Stimulated activated CD4-positive, alpha-beta T cell treated with anti-CD3 and anti-CD28 coated beads, Interleukin-2, amount 100 ng/mL, for 48 hours (primary cell): ENCODE measurements around the gene BCAR3.
"Not testable (repeated sequence)": the region's sequence is repeated elsewhere in the genome, so short reads cannot be mapped to it uniquely, and the experiment has no call there.

Experiments
- DNase-seq, 2 donors: peaks; one replicate each; pipeline ENCODE4 v3.0.0-alpha.2; 2020

The BCAR3 gene

GRCh38 chr1:93687542-93687941 lies 5.9 kb upstream of the BCAR3 start:
- DNase-seq, result no peak

GRCh38 chr1:93686504-93687250 lies 5.0 kb upstream of the BCAR3 start:
- DNase-seq, result no peak

- DNase-seq, result no peak
Observed at GRCh38 chr1:93685918-93686317, 4.3 kb upstream of the BCAR3 start.

- no peak for DNase-seq
Observed at GRCh38 chr1:93683234-93683633, 1.6 kb upstream of the BCAR3 start.

- no peak for DNase-seq
Observed at GRCh38 chr1:93681989-93682412, 364 bp upstream of the BCAR3 start.

GRCh38 chr1:93680420-93681100 lies 1.1 kb downstream of the BCAR3 start:
- peak; percentile 32 to 50 for DNase-seq

DNA sequence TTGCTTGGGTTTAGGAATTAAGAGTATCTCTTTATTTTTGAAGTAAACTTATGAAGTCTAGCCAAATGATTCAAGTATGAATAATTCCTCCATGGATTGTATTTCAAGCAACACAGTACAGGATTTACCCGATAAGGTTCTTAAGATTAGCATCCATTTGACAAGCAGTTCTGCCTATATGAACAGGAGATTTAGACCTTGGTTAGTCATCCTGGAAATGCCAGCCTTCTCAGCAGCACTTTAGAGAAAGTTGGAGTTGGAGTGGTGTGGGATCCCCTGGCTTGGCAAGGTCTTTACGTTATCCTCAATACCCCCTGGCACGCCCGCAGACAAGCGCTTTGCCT lies 1.6 kb downstream of the BCAR3 start:
- DNase-seq, result no peak

- DNase-seq, result no peak
Observed at GRCh38 chr1:93679546-93679945, 2.1 kb downstream of the BCAR3 start.

- no peak for DNase-seq
Observed at GRCh38 chr1:93678946-93679480, 2.6 kb downstream of the BCAR3 start.

GRCh38 chr1:93678491-93678890 lies 3.1 kb downstream of the BCAR3 start:
- DNase-seq, result no peak

DNA sequence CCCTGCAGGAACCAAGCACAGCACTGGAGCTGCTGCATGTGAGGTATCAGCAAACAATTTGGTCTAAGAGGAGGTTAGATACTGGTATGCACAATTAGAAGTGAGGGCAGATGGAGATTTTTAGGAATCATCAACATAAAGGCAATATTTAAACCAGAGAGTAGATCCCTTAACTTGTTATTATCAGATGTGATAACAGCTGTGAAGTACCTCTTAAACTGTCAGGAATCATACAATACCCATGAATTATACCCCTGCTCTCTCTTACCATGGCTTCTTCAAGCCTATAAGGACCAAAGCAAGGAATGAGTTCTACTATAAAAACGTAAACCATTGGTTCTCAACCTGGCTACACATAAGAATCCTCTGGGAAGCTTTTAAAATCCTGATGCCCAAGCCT lies 3.9 kb downstream of the BCAR3 start:
- DNase-seq, result no peak

GRCh38 chr1:93676427-93676826 lies 5.2 kb downstream of the BCAR3 start:
- DNase-seq, result no peak

GRCh38 chr1:93675931-93676330 lies 5.7 kb downstream of the BCAR3 start:
- no peak for DNase-seq

- DNase-seq, result no peak
Observed at GRCh38 chr1:93675271-93675670, 6.4 kb downstream of the BCAR3 start.

DNA sequence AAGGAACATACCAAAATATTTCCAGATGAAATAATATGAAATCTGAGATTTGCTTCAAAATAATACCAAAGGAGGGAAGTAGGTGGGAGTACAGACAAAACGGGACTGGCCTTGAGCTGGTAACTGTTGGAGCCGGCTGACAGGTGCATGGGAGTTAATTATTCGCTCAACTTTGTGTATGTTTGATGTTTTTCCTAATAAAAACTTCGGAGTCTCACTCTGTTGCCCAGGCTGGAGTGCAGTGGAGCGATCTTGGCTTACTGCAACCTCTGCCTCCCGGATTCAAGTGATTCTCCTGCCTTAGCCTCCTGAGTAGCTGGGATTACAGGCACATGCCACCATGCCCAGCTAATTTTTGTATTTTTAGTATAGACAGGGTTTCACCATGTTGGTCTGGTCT lies 7.6 kb downstream of the BCAR3 start:
- DNase-seq, result not testable (repeated sequence)

GRCh38 chr1:93673163-93673829 lies 8.3 kb downstream of the BCAR3 start:
- no peak for DNase-seq

GRCh38 chr1:93672477-93673162 lies 9.0 kb downstream of the BCAR3 start:
- no peak for DNase-seq

GRCh38 chr1:93672069-93672468 lies 9.6 kb downstream of the BCAR3 start:
- DNase-seq, result no peak

DNA sequence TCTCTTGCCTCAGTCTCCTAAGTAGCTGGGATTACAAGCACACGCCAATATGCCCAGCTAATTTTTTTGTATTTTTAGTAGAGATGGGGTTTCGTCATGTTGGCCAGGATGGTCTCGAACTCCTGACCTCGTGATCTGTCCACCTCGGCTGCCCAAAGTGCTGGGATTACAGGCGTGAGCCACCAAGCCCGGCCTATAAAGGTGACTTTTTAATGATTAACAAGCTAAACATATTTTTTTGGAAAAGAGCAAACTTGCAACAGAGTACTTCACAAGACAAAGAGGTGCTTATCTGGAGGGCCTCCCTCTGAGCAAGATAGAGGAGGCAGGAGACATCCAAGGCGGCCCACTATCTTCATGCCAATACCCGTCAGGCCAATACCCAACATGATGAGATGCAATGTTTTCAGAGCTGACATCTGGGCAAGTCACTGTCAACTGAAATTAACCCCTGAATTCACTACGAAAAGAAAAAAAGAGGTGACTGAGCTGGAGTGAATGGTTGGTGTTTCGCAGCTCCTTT lies 10.5 kb downstream of the BCAR3 start:
- DNase-seq, result no peak

DNA sequence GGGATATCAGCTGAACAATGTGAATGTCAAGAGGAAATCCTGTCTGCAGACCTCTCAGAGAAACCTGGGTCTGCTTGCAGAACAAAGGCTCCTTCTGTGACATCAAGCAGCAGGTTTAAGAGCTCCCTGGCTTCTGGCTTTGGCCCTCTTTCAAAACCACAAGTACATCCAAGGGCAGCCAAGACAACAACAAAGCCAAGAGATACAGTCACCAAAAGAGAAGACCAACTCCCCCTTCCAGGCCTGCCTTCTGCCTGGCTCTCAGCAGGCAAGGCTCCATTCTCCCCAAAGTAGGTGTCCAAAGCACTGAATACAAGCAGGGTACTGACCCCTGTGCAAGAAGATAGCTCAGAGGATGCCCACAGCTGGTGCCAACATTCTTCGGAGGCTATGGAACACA lies 11.5 kb downstream of the BCAR3 start:
- DNase-seq, result no peak

DNA sequence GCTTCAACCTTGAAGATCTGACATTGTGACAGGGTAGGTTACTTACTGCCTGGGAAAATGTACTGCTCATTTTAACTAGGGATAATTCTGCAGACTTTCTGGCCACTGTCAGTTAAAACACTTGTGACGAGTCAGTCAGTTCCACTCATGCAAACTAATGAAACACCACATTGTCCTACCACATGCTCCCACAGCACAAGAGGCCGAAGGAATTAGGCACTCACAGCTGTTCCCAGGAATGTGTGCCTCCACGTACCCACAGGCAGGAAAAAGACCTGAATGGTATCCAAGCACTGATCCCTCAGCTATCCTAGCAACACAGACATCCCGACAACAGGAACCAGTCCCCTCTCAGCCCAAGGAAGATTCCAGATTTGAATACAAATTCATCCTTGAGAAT lies 12.3 kb downstream of the BCAR3 start:
- no peak for DNase-seq

- no peak for DNase-seq
Observed at GRCh38 chr1:93668951-93669350, 12.7 kb downstream of the BCAR3 start.

GRCh38 chr1:93668121-93668520 lies 13.5 kb downstream of the BCAR3 start:
- no peak for DNase-seq
